Measurements from ENCODE around the gene SOX11. TPM values are rescaled to one million over a fixed set of nuclear protein-coding genes. Genes with fewer than 3 reads are reported as not detected.

Gene SOX11
- total RNA-seq, 1 donor from 2014 or later = 31.6 TPM

DNA sequence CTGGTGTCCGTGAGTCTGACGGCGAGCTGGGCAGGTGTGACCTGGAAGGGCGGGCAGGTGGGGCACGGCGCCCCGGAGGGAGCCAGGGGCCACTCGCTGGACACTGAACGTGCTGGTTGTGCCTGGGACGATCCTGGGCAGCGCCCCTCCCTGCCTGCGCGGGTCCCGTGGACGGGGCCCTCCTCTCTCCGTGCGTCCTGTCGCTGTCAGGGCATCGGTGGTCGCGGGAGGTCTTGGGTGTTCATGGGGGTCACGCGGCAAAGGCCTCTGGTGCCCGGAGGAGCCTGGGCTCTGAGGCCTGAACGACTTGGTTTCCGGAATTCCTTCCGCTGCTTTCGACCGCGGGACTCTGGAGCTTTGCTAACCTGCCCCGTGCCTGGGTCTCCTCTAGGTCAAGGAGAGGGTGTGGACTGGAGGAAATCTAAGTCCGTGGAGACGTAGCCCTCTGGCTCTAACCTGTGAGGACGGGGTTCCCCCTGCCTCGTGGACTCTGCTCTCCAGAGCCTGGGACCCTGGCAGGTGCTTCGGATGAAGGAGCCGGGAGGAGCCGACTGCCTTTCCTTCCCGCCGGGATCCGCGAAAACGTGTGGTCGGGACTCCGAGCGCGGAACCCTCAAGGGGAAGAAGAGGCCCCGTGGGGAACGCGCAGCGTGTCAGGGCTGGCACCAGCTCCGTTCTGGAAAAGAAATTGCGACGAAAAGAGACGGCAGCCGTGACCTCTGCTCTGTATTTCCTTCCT, 14.7 kb downstream of the SOX11 start:
- Mint-ChIP-seq H3K36me3 (ENCODE audit: low read depth) (peaks cover 1% of the 10 kb centered on the region), H3K4me1 (ENCODE audit: low read depth) (peaks cover 11% of the 10 kb centered on the region), H3K4me3 (ENCODE audit: unreplicated experiment) (no peak overlapping the region), H3K27me3 (ENCODE audit: low read depth) (no peaks in the 10 kb centered on the region), H3K9me3 (ENCODE audit: low read depth) (peaks cover 10% of the 10 kb centered on the region), H3K27ac (ENCODE audit: unreplicated experiment) (no peak overlapping the region)
- TF ChIP-seq, protein P1, sequence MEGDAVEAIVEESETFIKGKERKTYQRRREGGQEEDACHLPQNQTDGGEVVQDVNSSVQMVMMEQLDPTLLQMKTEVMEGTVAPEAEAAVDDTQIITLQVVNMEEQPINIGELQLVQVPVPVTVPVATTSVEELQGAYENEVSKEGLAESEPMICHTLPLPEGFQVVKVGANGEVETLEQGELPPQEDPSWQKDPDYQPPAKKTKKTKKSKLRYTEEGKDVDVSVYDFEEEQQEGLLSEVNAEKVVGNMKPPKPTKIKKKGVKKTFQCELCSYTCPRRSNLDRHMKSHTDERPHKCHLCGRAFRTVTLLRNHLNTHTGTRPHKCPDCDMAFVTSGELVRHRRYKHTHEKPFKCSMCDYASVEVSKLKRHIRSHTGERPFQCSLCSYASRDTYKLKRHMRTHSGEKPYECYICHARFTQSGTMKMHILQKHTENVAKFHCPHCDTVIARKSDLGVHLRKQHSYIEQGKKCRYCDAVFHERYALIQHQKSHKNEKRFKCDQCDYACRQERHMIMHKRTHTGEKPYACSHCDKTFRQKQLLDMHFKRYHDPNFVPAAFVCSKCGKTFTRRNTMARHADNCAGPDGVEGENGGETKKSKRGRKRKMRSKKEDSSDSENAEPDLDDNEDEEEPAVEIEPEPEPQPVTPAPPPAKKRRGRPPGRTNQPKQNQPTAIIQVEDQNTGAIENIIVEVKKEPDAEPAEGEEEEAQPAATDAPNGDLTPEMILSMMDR (IDR thresholded peaks at IDR 0.05) = no peak
- no peak for DNase-seq (ENCODE audit: low spot score)

DNA sequence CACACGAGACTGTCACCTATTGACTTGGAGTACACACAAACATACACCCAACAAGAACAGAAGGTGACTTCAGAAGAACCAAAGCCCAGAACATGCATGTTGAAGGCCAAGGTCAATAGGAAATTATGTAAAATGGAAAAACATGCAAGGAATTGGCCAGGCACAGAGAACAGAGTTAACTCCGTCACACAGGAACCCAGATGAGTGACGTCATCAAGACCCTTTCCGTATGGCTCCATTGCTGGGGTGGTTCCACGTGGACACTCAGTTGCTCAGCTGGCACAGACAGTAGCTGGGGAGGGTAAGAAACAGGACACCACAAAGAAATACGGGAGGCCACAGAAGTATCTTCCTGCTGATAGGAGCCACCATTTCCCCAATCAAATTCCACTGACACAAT, 18.4 kb downstream of the SOX11 start:
- Mint-ChIP-seq H3K27ac (ENCODE audit: unreplicated experiment) (no peak overlapping the region), H3K4me1 (ENCODE audit: low read depth) (no peaks in the 10 kb centered on the region), H3K9me3 (ENCODE audit: low read depth) (peaks cover 14% of the 10 kb centered on the region), H3K4me3 (ENCODE audit: unreplicated experiment) (no peak overlapping the region), H3K27me3 (ENCODE audit: low read depth) (no peaks in the 10 kb centered on the region), H3K36me3 (ENCODE audit: low read depth) (no peaks in the 10 kb centered on the region)
- DNase-seq (ENCODE audit: low spot score) = no peak
- TF ChIP-seq, protein P1 (IDR thresholded peaks at IDR 0.05) = no peak

DNA sequence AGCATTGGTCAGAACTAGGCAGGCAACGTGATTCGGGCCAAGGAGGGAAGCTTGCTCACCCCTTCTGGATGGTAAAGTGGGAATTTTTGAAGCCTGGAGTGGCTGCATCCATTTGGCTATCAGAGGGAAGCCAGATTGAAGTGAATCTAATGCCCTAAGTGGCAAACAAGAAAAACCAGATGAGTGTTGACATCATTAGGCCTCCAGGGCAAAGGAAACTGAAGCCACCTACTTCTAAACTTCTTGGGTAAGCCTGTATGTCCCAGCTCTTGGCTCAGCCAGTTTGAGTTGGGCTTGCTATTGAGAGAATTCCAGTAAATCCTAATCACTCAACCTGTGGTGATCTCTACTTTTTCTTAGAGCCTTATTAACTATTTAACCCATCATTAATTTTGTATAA, 20.9 kb downstream of the SOX11 start:
- Mint-ChIP-seq H3K4me1 (ENCODE audit: low read depth) (no peaks in the 10 kb centered on the region), H3K36me3 (ENCODE audit: low read depth) (no peaks in the 10 kb centered on the region), H3K4me3 (ENCODE audit: unreplicated experiment) (no peak overlapping the region), H3K9me3 (ENCODE audit: low read depth) (peaks cover 14% of the 10 kb centered on the region), H3K27me3 (ENCODE audit: low read depth) (no peaks in the 10 kb centered on the region), H3K27ac (ENCODE audit: unreplicated experiment) (no peak overlapping the region)
- DNase-seq (ENCODE audit: low spot score) = no peak
- TF ChIP-seq, protein P1 (IDR thresholded peaks at IDR 0.05) = no peak

DNA sequence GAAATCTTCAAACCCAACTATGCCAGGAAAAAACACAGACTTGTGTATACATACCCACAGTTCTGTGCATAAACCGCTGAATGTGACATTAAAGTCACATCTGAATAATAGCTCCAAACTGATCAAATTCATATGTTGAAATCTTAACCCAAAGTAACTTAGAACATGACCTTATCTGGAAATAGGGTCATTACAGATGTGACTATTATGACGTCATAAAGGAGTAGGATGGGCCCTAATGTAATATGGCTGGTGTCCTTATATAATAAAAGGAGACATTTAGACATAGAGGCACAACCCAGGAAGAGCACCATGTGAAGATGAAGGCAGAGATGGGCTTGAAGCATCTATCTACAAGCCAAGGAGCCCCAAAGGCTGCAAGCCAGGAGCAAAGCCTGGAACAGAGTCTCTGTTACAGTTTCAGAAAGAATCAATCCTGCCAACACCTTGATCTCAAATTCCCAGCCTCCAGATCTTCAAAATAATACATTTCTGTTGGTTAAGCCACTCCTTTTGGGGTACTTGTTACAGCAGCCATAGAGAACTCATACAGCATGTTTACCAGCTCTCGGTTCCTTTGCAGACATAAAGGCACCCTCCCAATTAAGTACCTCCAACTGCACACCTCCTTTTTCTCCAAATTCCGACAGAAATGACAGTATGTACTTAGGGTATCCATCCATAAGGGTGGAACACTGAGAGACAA, 27.6 kb downstream of the SOX11 start:
- H3K36me3 Mint-ChIP-seq (ENCODE audit: low read depth) = no peaks in the 10 kb centered on the region

DNA sequence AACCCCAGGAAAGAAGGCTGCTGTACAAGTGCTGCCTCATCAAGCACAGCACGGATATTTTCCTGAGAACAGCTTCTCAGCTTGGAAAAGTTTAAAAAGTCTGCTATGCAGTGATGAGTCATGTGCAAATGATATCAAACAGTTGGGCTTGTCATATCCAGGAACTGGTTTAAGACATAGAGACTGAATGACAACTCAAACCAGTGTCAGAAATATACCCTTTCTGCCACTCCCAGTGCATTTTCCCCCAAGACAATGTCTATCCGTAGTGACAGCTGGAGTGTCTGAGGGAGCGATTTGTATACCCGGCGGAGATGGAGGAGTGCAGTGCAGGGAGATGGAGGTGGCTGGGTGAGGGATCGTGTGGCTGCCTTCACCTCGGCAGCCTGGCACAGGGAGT, 28.2 kb downstream of the SOX11 start:
- H3K4me3 Mint-ChIP-seq (ENCODE audit: unreplicated experiment) = peak overlapping the region; percentile 42
- H3K27ac Mint-ChIP-seq (ENCODE audit: unreplicated experiment) = peak overlapping the region; percentile 85
- no peak for DNase-seq (ENCODE audit: low spot score)
- H3K4me1 Mint-ChIP-seq (ENCODE audit: low read depth) = peaks cover 12% of the 10 kb centered on the region
- H3K27me3 Mint-ChIP-seq (ENCODE audit: low read depth) = no peaks in the 10 kb centered on the region
- H3K9me3 Mint-ChIP-seq (ENCODE audit: low read depth) = no peaks in the 10 kb centered on the region
- H3K36me3 Mint-ChIP-seq (ENCODE audit: low read depth) = no peaks in the 10 kb centered on the region
- TF ChIP-seq, protein P1 (IDR thresholded peaks at IDR 0.05) = no peak

More for the DNA sequence above, 27.6 kb downstream of the SOX11 start:
- Mint-ChIP-seq H3K27me3 (ENCODE audit: low read depth) (no peaks in the 10 kb centered on the region), H3K27ac (ENCODE audit: unreplicated experiment) (peak overlapping the region; percentile 85), H3K9me3 (ENCODE audit: low read depth) (no peaks in the 10 kb centered on the region), H3K4me3 (ENCODE audit: unreplicated experiment) (no peak overlapping the region), H3K4me1 (ENCODE audit: low read depth) (peaks cover 12% of the 10 kb centered on the region)
- TF ChIP-seq, protein P1 (IDR thresholded peaks at IDR 0.05) = no peak
- no peak for DNase-seq (ENCODE audit: low spot score)

All from chondrocyte (in vitro differentiated cells).